HCT116 (cell line): ENCODE data around the gene TIMM44.

Source experiments
- ATF3 ChIP-seq: IDR thresholded peaks from 2 replicates; pipeline ENCODE4 v1.6.1; 2012
- CTCF ChIP-seq, 3 experiments: fragments of 200-600 bp in 1 of 3; sonication (generic) in 1 of 3; IDR thresholded peaks in 2 of 3; conservative IDR thresholded peaks in 1 of 3; 2 replicates each; pipeline ENCODE4 v1.5.1; 2012 to 2017; ENCODE audit warnings: low read depth in 2 of 3, low read length in 2 of 3, antibody characterized with exemption in 1 of 3, borderline replicate concordance in 1 of 3, control low read depth in 1 of 3, mild to moderate bottlenecking in 1 of 3, mixed read lengths in 1 of 3, mixed run types in 1 of 3, moderate library complexity in 1 of 3; ENCODE audit not compliant: insufficient read depth in 1 of 3
- ELF1 ChIP-seq: IDR thresholded peaks from 2 replicates; pipeline ENCODE4 v1.6.1; 2012; ENCODE audit warnings: low read depth, borderline replicate concordance
- EZH2 ChIP-seq: fragments of 200-600 bp; sonication (generic); IDR thresholded peaks from 2 replicates; pipeline ENCODE4 v1.6.1; 2017; ENCODE audit warnings: antibody characterized with exemption, mixed run types
- EZH2phosphoT487 ChIP-seq: fragments of 200-600 bp; IDR thresholded peaks from 2 replicates; pipeline ENCODE4 v1.6.1; 2018; ENCODE audit warnings: antibody characterized with exemption, borderline replicate concordance
- JUND ChIP-seq: IDR thresholded peaks from 2 replicates; pipeline ENCODE4 v1.6.1; 2012
- POLR2A ChIP-seq: IDR thresholded peaks from 2 replicates; pipeline ENCODE4 v1.7.0; 2011; ENCODE audit warnings: borderline replicate concordance; ENCODE audit not compliant: insufficient read depth, insufficient read length; ENCODE audit errors: extremely low read depth
- POLR2AphosphoS5 ChIP-seq: IDR thresholded peaks from 2 replicates; pipeline ENCODE4 v1.6.1; 2011; ENCODE audit warnings: mild to moderate bottlenecking, low read depth, low read length, moderate library complexity
- RAD21 ChIP-seq: IDR thresholded peaks from 2 replicates; pipeline ENCODE4 v1.6.1; 2012; ENCODE audit warnings: low read depth, mild to moderate bottlenecking
- SP1 ChIP-seq: IDR thresholded peaks from 2 replicates; pipeline ENCODE4 v1.6.1; 2012; ENCODE audit warnings: low read depth
- YY1 ChIP-seq: IDR thresholded peaks from 2 replicates; pipeline ENCODE4 v1.6.1; 2011; ENCODE audit warnings: low read length, low read depth, moderate library complexity, mild to moderate bottlenecking; ENCODE audit not compliant: insufficient replicate concordance; ENCODE audit errors: extremely low read depth
- TF ChIP-seq, protein P1 (sequence below): IDR thresholded peaks from 2 replicates; pipeline ENCODE4 v1.6.1; 2012

DNA sequence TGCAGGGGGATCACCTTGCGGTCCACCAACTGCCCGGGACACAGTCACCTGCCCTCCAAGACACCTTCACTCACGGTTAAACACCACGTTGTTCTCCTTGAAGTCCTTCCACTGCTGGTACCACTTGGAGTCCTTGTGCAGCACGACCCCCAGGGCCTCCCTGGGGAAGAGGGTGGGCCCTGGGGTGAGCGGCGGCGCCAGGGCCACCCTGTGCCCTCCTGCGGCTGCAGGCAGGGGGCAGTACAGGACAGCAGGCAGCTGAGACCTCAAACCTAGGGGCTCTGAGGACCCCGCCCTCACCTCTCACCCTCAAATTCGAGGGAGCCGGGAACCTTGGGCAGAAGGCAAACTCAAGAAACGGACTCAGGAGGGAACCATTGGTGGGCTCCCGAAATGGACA lies 10.1 kb downstream of the TIMM44 start:
- TF ChIP-seq CTCF (IDR thresholded peaks at IDR 0.05 in 2 of 3, conservative IDR thresholded peaks at IDR 0.05 in 1 of 3; ENCODE audit: borderline replicate concordance in 1 of 3, insufficient read depth in 1 of 3, low read depth in 2 of 3, low read length in 2 of 3) (peak in 2 of 3 experiments; percentile 62 to 68; a peak in 4 of 6 replicates), RAD21 (peak; percentile 25; the same call in 1 of the 2 replicates), YY1 (no peak), EZH2phosphoT487 (no peak), EZH2 (no peak), POLR2A (no peak), ATF3 (no peak), POLR2AphosphoS5 (no peak), ELF1 (no peak), JUND (no peak), SP1 (no peak)
- TF ChIP-seq, protein P1, sequence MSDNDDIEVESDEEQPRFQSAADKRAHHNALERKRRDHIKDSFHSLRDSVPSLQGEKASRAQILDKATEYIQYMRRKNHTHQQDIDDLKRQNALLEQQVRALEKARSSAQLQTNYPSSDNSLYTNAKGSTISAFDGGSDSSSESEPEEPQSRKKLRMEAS, result no peak
